ENCODE measurements around the gene CEP162.
"Not testable (repeated sequence)": the region's sequence is repeated elsewhere in the genome, so short reads cannot be mapped to it uniquely, and the experiment has no call there.

The CEP162 gene

GRCh38 chr6:84123186-84123585, 104.3 kb downstream of the CEP162 start:
- no peak for TF ChIP-seq CTCF (IDR thresholded peaks at IDR 0.05; ENCODE audit: low read depth, low read length, missing control alignments)
- H3K4me3 ChIP-seq (ENCODE audit: low read depth, low read length) = no peak overlapping the region
- in situ Hi-C loops (cut with HindIII; ENCODE audit: low sequenced_read_pairs) = no loop called here
- no peak for DNase-seq (ENCODE audit: low read depth)

- no peak for TF ChIP-seq CTCF (IDR thresholded peaks at IDR 0.05; ENCODE audit: low read depth, low read length, missing control alignments)
- H3K4me3 ChIP-seq (ENCODE audit: low read depth, low read length) = no peak overlapping the region
- no peak for DNase-seq (ENCODE audit: low read depth)
- in situ Hi-C loops (cut with HindIII; ENCODE audit: low sequenced_read_pairs) = no loop called here
These were observed 108.2 kb downstream of the CEP162 start for GRCh38 chr6:84119277-84119676.

- in situ Hi-C loops (cut with HindIII; ENCODE audit: low sequenced_read_pairs) = no loop called here
- DNase-seq (ENCODE audit: low read depth) = no peak
- no peak overlapping the region for H3K4me3 ChIP-seq (ENCODE audit: low read depth, low read length)
- no peak for TF ChIP-seq CTCF (IDR thresholded peaks at IDR 0.05; ENCODE audit: low read depth, low read length, missing control alignments)
These were observed 109.3 kb downstream of the CEP162 start for GRCh38 chr6:84118191-84118590.

- in situ Hi-C loops (cut with HindIII; ENCODE audit: low sequenced_read_pairs); H3K4me3 ChIP-seq (ENCODE audit: low read depth, low read length); DNase-seq (ENCODE audit: low read depth): not testable (repeated sequence)
These were observed 112.4 kb downstream of the CEP162 start for GRCh38 chr6:84114933-84115594.

GRCh38 chr6:84111351-84111750, 116.1 kb downstream of the CEP162 start:
- DNase-seq (ENCODE audit: low read depth); H3K4me3 ChIP-seq (ENCODE audit: low read depth, low read length); in situ Hi-C loops (cut with HindIII; ENCODE audit: low sequenced_read_pairs): not testable (repeated sequence)

GRCh38 chr6:84107495-84107894, 119.9 kb downstream of the CEP162 start:
- no peak for TF ChIP-seq CTCF (IDR thresholded peaks at IDR 0.05; ENCODE audit: low read depth, low read length, missing control alignments)
- in situ Hi-C loops (cut with HindIII; ENCODE audit: low sequenced_read_pairs) = no loop called here
- no peak overlapping the region for H3K4me3 ChIP-seq (ENCODE audit: low read depth, low read length)
- DNase-seq (ENCODE audit: low read depth) = no peak

GRCh38 chr6:84105215-84105924, 122.1 kb downstream of the CEP162 start:
- in situ Hi-C loops (cut with HindIII; ENCODE audit: low sequenced_read_pairs); DNase-seq (ENCODE audit: low read depth); H3K4me3 ChIP-seq (ENCODE audit: low read depth, low read length): not testable (repeated sequence)

GRCh38 chr6:84103029-84103428, 124.4 kb downstream of the CEP162 start:
- no peak for TF ChIP-seq CTCF (IDR thresholded peaks at IDR 0.05; ENCODE audit: low read depth, low read length, missing control alignments)
- no peak for DNase-seq (ENCODE audit: low read depth)
- no peak overlapping the region for H3K4me3 ChIP-seq (ENCODE audit: low read depth, low read length)
- in situ Hi-C loops (cut with HindIII; ENCODE audit: low sequenced_read_pairs) = no loop called here
